ENCODE data around the gene TTLL7.

TTLL7 gene

GRCh38 chr1:83901547-83902155, 97.3 kb downstream of the TTLL7 start:
- Histone ChIP-seq H3K9me2 (replicated peaks; ENCODE audit: insufficient read depth, low read length) (no peaks in the 10 kb centered on the region), H3F3A (ENCODE audit: insufficient read depth) (no peaks in the 10 kb centered on the region), H2AFZ (ENCODE audit: low read depth, low read length, severe bottlenecking) (no peak overlapping the region), H3K9ac (ENCODE audit: low read length) (no peak overlapping the region), H3K36me3 (ENCODE audit: low read length) (no peaks in the 10 kb centered on the region), H3K9me3 (ENCODE audit: insufficient read depth, low read length) (no peaks in the 10 kb centered on the region), H3K4me3 (ENCODE audit: insufficient read depth, low read length, poor library complexity, severe bottlenecking) (no peak overlapping the region), H4K20me1 (ENCODE audit: low read depth, low read length) (no peaks in the 10 kb centered on the region), H3K79me2 (ENCODE audit: insufficient read depth, low read length) (no peaks in the 10 kb centered on the region), H3K27me3 (ENCODE audit: low read length) (no peaks in the 10 kb centered on the region), H3K27ac (ENCODE audit: low read depth, low read length) (no peak overlapping the region), H3K4me2 (ENCODE audit: low read depth, low read length, poor library complexity, severe bottlenecking) (no peak overlapping the region)
- TF ChIP-seq, protein P1, sequence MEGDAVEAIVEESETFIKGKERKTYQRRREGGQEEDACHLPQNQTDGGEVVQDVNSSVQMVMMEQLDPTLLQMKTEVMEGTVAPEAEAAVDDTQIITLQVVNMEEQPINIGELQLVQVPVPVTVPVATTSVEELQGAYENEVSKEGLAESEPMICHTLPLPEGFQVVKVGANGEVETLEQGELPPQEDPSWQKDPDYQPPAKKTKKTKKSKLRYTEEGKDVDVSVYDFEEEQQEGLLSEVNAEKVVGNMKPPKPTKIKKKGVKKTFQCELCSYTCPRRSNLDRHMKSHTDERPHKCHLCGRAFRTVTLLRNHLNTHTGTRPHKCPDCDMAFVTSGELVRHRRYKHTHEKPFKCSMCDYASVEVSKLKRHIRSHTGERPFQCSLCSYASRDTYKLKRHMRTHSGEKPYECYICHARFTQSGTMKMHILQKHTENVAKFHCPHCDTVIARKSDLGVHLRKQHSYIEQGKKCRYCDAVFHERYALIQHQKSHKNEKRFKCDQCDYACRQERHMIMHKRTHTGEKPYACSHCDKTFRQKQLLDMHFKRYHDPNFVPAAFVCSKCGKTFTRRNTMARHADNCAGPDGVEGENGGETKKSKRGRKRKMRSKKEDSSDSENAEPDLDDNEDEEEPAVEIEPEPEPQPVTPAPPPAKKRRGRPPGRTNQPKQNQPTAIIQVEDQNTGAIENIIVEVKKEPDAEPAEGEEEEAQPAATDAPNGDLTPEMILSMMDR (IDR thresholded peaks at IDR 0.05; ENCODE audit: insufficient read depth, low read length, poor library complexity, severe bottlenecking), result no peak
- TF ChIP-seq EZH2phosphoT487 (conservative IDR thresholded peaks at IDR 0.05; ENCODE audit: low read length), result no peak

DNA sequence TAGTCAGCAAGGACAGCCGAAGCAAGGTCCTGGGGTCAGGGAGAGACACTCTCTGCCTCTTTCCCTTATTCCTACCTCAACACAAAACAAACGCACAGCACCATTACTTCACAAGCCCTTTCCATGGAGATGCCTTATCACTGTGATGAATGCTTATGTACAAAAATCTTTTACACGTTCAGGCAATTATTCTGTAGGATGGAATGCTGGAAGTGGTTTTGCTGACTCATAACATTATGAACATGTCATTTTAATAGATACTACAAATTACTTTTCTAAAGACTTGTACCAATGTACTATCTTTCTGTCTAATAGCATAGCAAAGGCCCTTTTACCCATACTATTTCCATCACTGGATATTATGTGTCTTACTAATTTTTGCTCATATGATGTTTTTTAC, 98.4 kb downstream of the TTLL7 start:
- no peak overlapping the region for H3K27ac ChIP-seq (ENCODE audit: low read depth, low read length)
- no peaks in the 10 kb centered on the region for H3K79me2 ChIP-seq (ENCODE audit: insufficient read depth, low read length)
- H3K4me2 ChIP-seq (ENCODE audit: low read depth, low read length, poor library complexity, severe bottlenecking), result no peak overlapping the region
- no peak overlapping the region for H3K4me3 ChIP-seq (ENCODE audit: insufficient read depth, low read length, poor library complexity, severe bottlenecking)
- H3K27me3 ChIP-seq (ENCODE audit: low read length), result no peaks in the 10 kb centered on the region
- H4K20me1 ChIP-seq (ENCODE audit: low read depth, low read length), result no peaks in the 10 kb centered on the region
- TF ChIP-seq, protein P1 (IDR thresholded peaks at IDR 0.05; ENCODE audit: insufficient read depth, low read length, poor library complexity, severe bottlenecking), result no peak
- TF ChIP-seq EZH2phosphoT487 (conservative IDR thresholded peaks at IDR 0.05; ENCODE audit: low read length), result no peak
- no peak overlapping the region for H2AFZ ChIP-seq (ENCODE audit: low read depth, low read length, severe bottlenecking)
- H3F3A ChIP-seq (ENCODE audit: insufficient read depth), result no peaks in the 10 kb centered on the region
- no peaks in the 10 kb centered on the region for H3K9me3 ChIP-seq (ENCODE audit: insufficient read depth, low read length)
- H3K9ac ChIP-seq (ENCODE audit: low read length), result no peak overlapping the region
- no peaks in the 10 kb centered on the region for H3K36me3 ChIP-seq (ENCODE audit: low read length)
- no peaks in the 10 kb centered on the region for H3K9me2 ChIP-seq (replicated peaks; ENCODE audit: insufficient read depth, low read length)

- H4K20me1 ChIP-seq (ENCODE audit: low read depth, low read length), result no peaks in the 10 kb centered on the region
- no peak for TF ChIP-seq EZH2phosphoT487 (conservative IDR thresholded peaks at IDR 0.05; ENCODE audit: low read length)
- TF ChIP-seq, protein P1 (IDR thresholded peaks at IDR 0.05; ENCODE audit: insufficient read depth, low read length, poor library complexity, severe bottlenecking), result no peak
- no peak overlapping the region for H3K4me2 ChIP-seq (ENCODE audit: low read depth, low read length, poor library complexity, severe bottlenecking)
- no peak overlapping the region for H3K4me3 ChIP-seq (ENCODE audit: insufficient read depth, low read length, poor library complexity, severe bottlenecking)
- H3K27me3 ChIP-seq (ENCODE audit: low read length), result no peaks in the 10 kb centered on the region
- no peak overlapping the region for H2AFZ ChIP-seq (ENCODE audit: low read depth, low read length, severe bottlenecking)
- no peaks in the 10 kb centered on the region for H3K9me2 ChIP-seq (replicated peaks; ENCODE audit: insufficient read depth, low read length)
- no peaks in the 10 kb centered on the region for H3F3A ChIP-seq (ENCODE audit: insufficient read depth)
- no peak overlapping the region for H3K9ac ChIP-seq (ENCODE audit: low read length)
- H3K36me3 ChIP-seq (ENCODE audit: low read length), result no peaks in the 10 kb centered on the region
- H3K79me2 ChIP-seq (ENCODE audit: insufficient read depth, low read length), result no peaks in the 10 kb centered on the region
- H3K9me3 ChIP-seq (ENCODE audit: insufficient read depth, low read length), result no peaks in the 10 kb centered on the region
- H3K27ac ChIP-seq (ENCODE audit: low read depth, low read length), result no peak overlapping the region
These were observed 101.4 kb downstream of the TTLL7 start for GRCh38 chr1:83897516-83897915.
